BJ (cell line): ENCODE results near the gene HNRNPA1. TPM values are rescaled to one million over a fixed set of nuclear protein-coding genes. Genes with fewer than 3 reads are reported as not detected.

Experiments used
- CTCF ChIA-PET: fragments of 350-600 bp; formaldehyde crosslinking; extraction: SDS; loops from one replicate; lab custom pipeline; 2021; ENCODE audit warnings: antibody characterized with exemption, inconsistent platforms; lab: Yijun Ruan, JAX
- POLR2A ChIA-PET: fragments of 300-600 bp; sonication (Branson Sonifier 250); formaldehyde crosslinking; extraction: SDS; loops from one replicate; lab custom pipeline; 2021; ENCODE audit warnings: antibody characterized with exemption; lab: Charles Lee
- DNase-seq: peaks from one replicate; pipeline ENCODE4 v3.0.0-alpha.2; 2011; ENCODE audit warnings: low read depth
- H3K27me3 ChIP-seq: 2 replicates; pipeline ENCODE4 v1.6.0; 2011; ENCODE audit warnings: low read length; ENCODE audit not compliant: control insufficient read depth, insufficient read depth
- H3K36me3 ChIP-seq: 2 replicates; pipeline ENCODE4 v1.5.1; 2011; ENCODE audit warnings: low read length; ENCODE audit not compliant: control insufficient read depth, insufficient read depth
- H3K4me3 ChIP-seq: 2 replicates; pipeline ENCODE4 v1.5.1; 2011; ENCODE audit warnings: low read depth, mild to moderate bottlenecking, control low read depth, low read length
- polyA plus RNA-seq: library from polyadenylated mRNA; depleted of rRNA; stranded (reverse); fragments of >200 nt; gene quantifications from 2 replicates; pipeline ENCODE4 v1.2.3, GENCODE V29; 2011
- TF ChIP-seq, protein P1 (sequence below): IDR thresholded peaks from 2 replicates; pipeline ENCODE4 v1.5.1; 2011; ENCODE audit warnings: low read depth, mild to moderate bottlenecking, control low read depth, inconsistent platforms, low read length, moderate library complexity; ENCODE audit not compliant: insufficient read depth

Gene HNRNPA1
- polyA plus RNA-seq, 1 experiment = 466 TPM

DNA sequence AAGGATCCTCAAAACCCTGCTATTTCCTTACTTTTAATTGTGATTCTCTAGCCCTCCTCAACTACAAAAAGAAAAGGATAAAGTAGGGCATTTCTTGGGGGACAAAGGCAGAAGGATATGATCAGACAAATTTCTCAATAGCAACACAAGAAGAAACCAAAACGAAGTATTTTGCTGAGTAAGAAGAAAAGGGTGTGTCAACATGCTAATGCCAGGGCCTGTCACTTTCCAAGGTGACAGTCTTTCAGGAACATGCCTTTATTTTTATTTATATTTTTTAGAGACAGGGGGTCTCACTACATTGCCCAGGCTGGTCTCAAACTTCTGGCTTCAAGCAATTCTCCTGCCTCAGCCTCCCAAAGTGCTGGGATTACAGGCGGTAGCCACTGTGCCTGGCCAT lies 40.4 kb upstream of the HNRNPA1 start:
- Histone ChIP-seq H3K4me3 (no peak overlapping the region), H3K27me3 (no peaks in the 10 kb centered on the region), H3K36me3 (peaks cover 6% of the 10 kb centered on the region)
- ChIA-PET POLR2A (interaction anchor here (0.6 kb wide), 1 partner anchor 10 kb away, joined by 7 read pairs; no protein-coding TSS in a partner anchor), CTCF (interaction anchor here (0.7 to 3.7 kb wide), 7 partner anchors 12 to 33 kb away, joined by 3 to 14 read pairs (median 3); no protein-coding TSS in a partner anchor)
- TF ChIP-seq, protein P1, sequence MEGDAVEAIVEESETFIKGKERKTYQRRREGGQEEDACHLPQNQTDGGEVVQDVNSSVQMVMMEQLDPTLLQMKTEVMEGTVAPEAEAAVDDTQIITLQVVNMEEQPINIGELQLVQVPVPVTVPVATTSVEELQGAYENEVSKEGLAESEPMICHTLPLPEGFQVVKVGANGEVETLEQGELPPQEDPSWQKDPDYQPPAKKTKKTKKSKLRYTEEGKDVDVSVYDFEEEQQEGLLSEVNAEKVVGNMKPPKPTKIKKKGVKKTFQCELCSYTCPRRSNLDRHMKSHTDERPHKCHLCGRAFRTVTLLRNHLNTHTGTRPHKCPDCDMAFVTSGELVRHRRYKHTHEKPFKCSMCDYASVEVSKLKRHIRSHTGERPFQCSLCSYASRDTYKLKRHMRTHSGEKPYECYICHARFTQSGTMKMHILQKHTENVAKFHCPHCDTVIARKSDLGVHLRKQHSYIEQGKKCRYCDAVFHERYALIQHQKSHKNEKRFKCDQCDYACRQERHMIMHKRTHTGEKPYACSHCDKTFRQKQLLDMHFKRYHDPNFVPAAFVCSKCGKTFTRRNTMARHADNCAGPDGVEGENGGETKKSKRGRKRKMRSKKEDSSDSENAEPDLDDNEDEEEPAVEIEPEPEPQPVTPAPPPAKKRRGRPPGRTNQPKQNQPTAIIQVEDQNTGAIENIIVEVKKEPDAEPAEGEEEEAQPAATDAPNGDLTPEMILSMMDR = no peak
- no peak for DNase-seq

DNA sequence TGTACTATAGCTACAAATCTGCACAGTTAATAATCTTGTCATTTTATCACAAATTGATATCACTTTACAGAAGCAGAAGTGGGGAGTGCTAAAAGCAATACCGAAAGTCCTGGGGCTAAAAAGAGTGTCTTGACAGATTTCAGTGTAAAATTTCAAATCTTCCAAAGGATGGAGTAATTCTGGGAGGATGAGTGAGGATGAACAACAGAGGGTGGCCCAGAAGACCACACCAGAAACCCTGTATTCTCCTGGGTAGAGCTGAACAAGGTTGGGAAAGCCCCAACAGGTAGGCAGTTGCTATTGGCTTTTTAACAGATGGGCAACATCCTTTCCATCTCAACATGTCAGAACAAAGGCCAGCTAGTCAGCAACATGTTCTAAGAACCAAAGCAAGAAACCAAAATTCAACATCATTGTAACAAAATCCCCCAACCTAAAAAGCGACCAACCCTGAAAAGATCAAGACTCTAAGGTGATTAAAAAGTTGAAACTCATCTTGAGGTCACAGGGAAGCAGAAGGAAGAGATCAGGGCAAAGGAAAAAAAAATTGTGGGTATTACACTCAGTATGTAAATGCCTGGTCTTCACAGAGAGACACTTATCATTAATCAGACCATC lies 39.4 kb upstream of the HNRNPA1 start:
- Histone ChIP-seq H3K4me3 (no peak overlapping the region), H3K36me3 (peaks cover 6% of the 10 kb centered on the region), H3K27me3 (no peaks in the 10 kb centered on the region)
- CTCF ChIA-PET = interaction anchor here (1.2 to 1.6 kb wide), 4 partner anchors 8 to 18 kb away, joined by 3 to 10 read pairs (median 4); no protein-coding TSS in a partner anchor
- TF ChIP-seq, protein P1 = no peak
- POLR2A ChIA-PET = interaction anchor here (0.6 kb wide), 1 partner anchor 11 kb away, joined by 7 read pairs; no protein-coding TSS in a partner anchor
- DNase-seq = no peak

DNA sequence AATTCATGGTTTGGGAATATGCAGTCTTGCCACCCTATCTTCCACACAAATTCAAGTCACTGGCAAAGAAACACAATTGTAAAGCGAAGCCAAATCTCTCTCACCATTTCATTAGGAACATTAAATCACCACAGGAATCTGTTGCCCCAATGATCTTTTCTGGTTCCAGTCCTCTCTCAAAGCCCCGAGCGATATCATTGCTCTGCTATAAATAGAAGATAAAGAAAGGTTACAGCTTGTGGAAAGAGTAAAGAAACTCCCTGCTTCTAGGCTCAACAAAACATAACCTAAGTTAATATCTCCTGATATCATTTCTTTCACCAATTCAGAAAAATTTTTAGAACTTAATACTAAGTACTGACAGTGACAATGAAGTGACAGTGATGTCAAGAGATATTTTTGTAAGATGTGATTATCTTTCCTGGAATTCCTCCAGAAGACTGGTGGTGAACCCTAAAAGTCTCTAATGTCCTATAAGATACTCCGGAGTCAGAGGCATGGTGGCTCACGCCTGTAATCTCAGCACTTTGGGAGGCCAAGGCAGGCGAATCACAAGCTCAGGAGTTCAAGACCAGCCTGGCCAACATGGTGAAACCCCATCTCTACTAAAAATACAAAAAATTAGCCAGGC lies 34.4 kb upstream of the HNRNPA1 start:
- no peak overlapping the region for H3K4me3 ChIP-seq
- peaks cover 6% of the 10 kb centered on the region for H3K36me3 ChIP-seq
- ChIA-PET POLR2A (no interaction called here), CTCF (no interaction called here)
- no peaks in the 10 kb centered on the region for H3K27me3 ChIP-seq
- TF ChIP-seq, protein P1 = no peak
- DNase-seq = no peak

DNA sequence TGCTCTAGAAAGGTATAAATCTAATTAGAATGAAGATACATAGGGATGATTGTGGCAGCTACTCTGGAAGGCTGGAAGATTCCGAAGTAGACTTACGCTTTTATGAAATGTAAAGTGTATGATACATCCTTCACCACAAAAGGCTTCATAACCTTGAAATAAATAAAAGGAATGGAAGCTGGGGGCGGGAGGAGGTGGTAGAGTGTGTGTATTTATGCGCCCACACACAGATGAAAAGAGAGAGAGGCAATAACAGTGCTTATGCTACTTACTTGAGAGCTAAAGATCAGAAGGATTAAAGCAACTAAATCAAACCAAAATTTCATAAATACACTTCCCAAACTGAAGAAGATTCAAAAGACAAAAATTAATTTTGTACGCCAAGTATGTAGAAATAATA lies 31.0 kb upstream of the HNRNPA1 start:
- no peaks in the 10 kb centered on the region; the same call in 1 of the 2 replicates for H3K36me3 ChIP-seq
- TF ChIP-seq, protein P1 = no peak
- ChIA-PET POLR2A (no interaction called here), CTCF (no interaction called here)
- no peak for DNase-seq
- no peak overlapping the region for H3K4me3 ChIP-seq
- H3K27me3 ChIP-seq = no peaks in the 10 kb centered on the region

DNA sequence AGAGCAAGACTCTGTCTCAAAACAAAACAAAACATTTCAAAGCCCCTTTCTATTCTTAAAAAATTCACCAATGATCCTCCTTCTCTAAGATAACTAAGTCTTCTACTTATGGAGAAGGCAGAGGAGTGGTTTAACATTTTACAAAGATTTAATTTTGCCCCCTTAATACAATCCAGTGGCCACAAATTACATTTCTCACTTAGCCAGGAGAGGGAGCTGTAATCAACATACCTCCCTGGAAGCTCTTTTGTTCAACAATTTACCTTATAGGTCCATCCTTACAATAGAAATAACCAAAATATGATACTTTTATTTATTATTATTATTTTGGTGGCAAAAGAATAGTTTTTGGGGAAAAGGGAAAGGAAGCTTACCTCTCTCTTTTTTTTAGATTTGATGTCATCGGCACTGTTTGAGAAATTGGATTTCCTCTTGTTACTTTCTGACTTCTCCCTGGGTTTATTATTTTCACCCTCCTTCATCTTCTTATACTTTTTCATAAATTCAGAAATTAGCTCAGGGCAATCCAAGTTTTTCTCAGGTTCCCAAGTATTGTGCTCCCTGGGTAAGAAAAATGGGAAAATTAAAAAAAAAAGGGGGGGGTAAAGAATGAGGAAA lies 28.8 kb upstream of the HNRNPA1 start:
- H3K4me3 ChIP-seq = no peak overlapping the region
- H3K36me3 ChIP-seq = 0 out of 2 replicates have a peak, but pooled peaks cover 1% of the 10 kb centered on the region
- H3K27me3 ChIP-seq = no peaks in the 10 kb centered on the region
- POLR2A ChIA-PET = interaction anchor here (0.6 kb wide), 1 partner anchor 10 kb away, joined by 3 read pairs; no protein-coding TSS in a partner anchor
- TF ChIP-seq, protein P1 = peak; percentile 66
- CTCF ChIA-PET = interaction anchor here (0.6 to 2.0 kb wide), 35 partner anchors 9 to 117 kb away, joined by 3 to 20 read pairs (median 4); partner anchors contain the start of genes CBX5, COPZ1 and HNRNPA1
- no peak for DNase-seq
